K562 (cell line): ENCODE measurements around the gene CBLC. TPM values are rescaled to one million over a fixed set of nuclear protein-coding genes. Genes with fewer than 3 reads are reported as not detected.

ENCODE experiments used
- ATF2 ChIP-seq: sonication (generic); formaldehyde crosslinking; IDR thresholded peaks from 2 replicates; pipeline ENCODE4 v1.8.1; 2022; ENCODE audit warnings: missing genetic modification reagents
- COPS2 ChIP-seq: fragments of 450-650 bp; conservative IDR thresholded peaks from 2 replicates; pipeline ENCODE4 v1.6.1; 2016; ENCODE audit warnings: mild to moderate bottlenecking, moderate library complexity
- DNMT1 ChIP-seq: fragments of 450-650 bp; IDR thresholded peaks from 2 replicates; pipeline ENCODE4 v1.6.1; 2016; ENCODE audit warnings: antibody characterized with exemption, mild to moderate bottlenecking
- FOXM1 ChIP-seq, 2 experiments: fragments of 450-650 bp in 1 of 2; sonication (generic) in 1 of 2; formaldehyde crosslinking in 1 of 2; IDR thresholded peaks; 2 replicates each; pipeline versions ENCODE4 v1.6.1 to v1.9.0; 2017 to 2022; ENCODE audit warnings: low read depth in 2 of 2, mild to moderate bottlenecking in 2 of 2, missing genetic modification reagents in 1 of 2, moderate library complexity in 1 of 2
- HNRNPUL1 ChIP-seq: fragments of 200-400 bp; formaldehyde crosslinking; IDR thresholded peaks from 2 replicates; pipeline ENCODE4 v1.6.1; 2017; ENCODE audit warnings: low read length
- NONO ChIP-seq, 2 experiments: fragments of 200-400 bp in 1 of 2; fragments of 450-650 bp in 1 of 2; formaldehyde crosslinking in 1 of 2; IDR thresholded peaks; 2 replicates each; pipeline ENCODE4 v1.6.1; 2017; ENCODE audit warnings: low read depth in 2 of 2, mild to moderate bottlenecking in 2 of 2, moderate library complexity in 2 of 2, low read length in 1 of 2
- NR2C2 ChIP-seq, 2 experiments: fragments of 200-800 bp in 1 of 2; sonication (Bioruptor generic) in 1 of 2; sonication (generic) in 1 of 2; formaldehyde crosslinking in 1 of 2; IDR thresholded peaks; 2 replicates each; pipeline versions ENCODE4 v1.6.1 to v1.8.0; 2016 to 2022; ENCODE audit warnings: mild to moderate bottlenecking in 1 of 2, missing compliant biosample characterization in 1 of 2, missing genetic modification characterization in 1 of 2, missing genetic modification reagents in 1 of 2
- PCBP1 ChIP-seq: fragments of 200-400 bp; formaldehyde crosslinking; IDR thresholded peaks from 2 replicates; pipeline ENCODE4 v1.6.1; 2018; ENCODE audit warnings: mild to moderate bottlenecking, low read depth, low read length; ENCODE audit not compliant: poor library complexity, severe bottlenecking
- POLR2A ChIP-seq: fragments of 450-650 bp; conservative IDR thresholded peaks from 2 replicates; pipeline ENCODE4 v1.6.1; 2016
- RUNX1 ChIP-seq: sonication (generic); IDR thresholded peaks from 2 replicates; pipeline ENCODE4 v1.6.1; 2016; ENCODE audit warnings: antibody characterized with exemption, low read depth
- TRIM28 ChIP-seq: fragments of 450-650 bp; IDR thresholded peaks from 2 replicates; pipeline ENCODE4 v1.6.1; 2017
- TSC22D4 ChIP-seq: fragments of 450-650 bp; IDR thresholded peaks from 2 replicates; pipeline ENCODE4 v1.6.1; 2016; ENCODE audit warnings: missing genetic modification characterization, missing biosample characterization, control low read depth
- ZBTB40 ChIP-seq, 2 experiments: fragments of 450-650 bp in 1 of 2; sonication (generic) in 1 of 2; formaldehyde crosslinking in 1 of 2; IDR thresholded peaks; 2 replicates each; pipeline versions ENCODE4 v1.7.1 to v1.9.0; 2016 to 2022; ENCODE audit warnings: inconsistent platforms in 1 of 2, mild to moderate bottlenecking in 1 of 2, missing genetic modification reagents in 1 of 2
- ZNF668 ChIP-seq: fragments of 250-450 bp; sonication (Bioruptor Pico); IDR thresholded peaks from 2 replicates; pipeline ENCODE4 v1.8.0; 2022; ENCODE audit warnings: mild to moderate bottlenecking, inconsistent platforms
- ZNF740 ChIP-seq, 3 experiments: fragments of 200-800 bp in 1 of 3; sonication (Bioruptor generic) in 1 of 3; sonication (generic) in 1 of 3; formaldehyde crosslinking in 1 of 3; IDR thresholded peaks; 2 replicates each; pipeline versions ENCODE4 v1.6.1 to v1.8.0; 2016 to 2022; ENCODE audit warnings: mild to moderate bottlenecking in 2 of 3, missing compliant biosample characterization in 2 of 3, missing genetic modification characterization in 2 of 3, missing genetic modification reagents in 1 of 3
- polyA plus RNA-seq, 8 experiments: library from polyadenylated mRNA; depleted of rRNA in 4 of 8; stranded (reverse) in 5 of 8; unstranded in 3 of 8; fragments of >200 nt; fragmentation: Nextera tagmentation in 2 of 8; fragmentation: Illumina TruSeq in 1 of 8; extraction: Ambion mirVana in 2 of 8; extraction: Trizol in 1 of 8; gene quantifications; 2 replicates each; pipeline versions ENCODE4 v1.2.1 to v1.2.3, GENCODE V29; 2011 to 2014; ENCODE audit warnings: inconsistent platforms in 1 of 8, missing spikeins in 1 of 8
- total RNA-seq, 7 experiments: library from RNA; depleted of rRNA in 6 of 7; stranded (reverse); fragments of >200 nt in 6 of 7; fragmentation: Illumina TruSeq in 2 of 7; extraction: Trizol in 2 of 7; gene quantifications; 2 replicates each; pipeline versions ENCODE4 v1.2.1 to v1.2.3, GENCODE V29; 2011 to 2021; ENCODE audit warnings: low replicate concordance in 1 of 7

The CBLC gene
- total and polyA plus RNA-seq, 9 of the 15 experiments (the other 6 are each of a cell fraction or from before 2014, with no cell fraction given): 0.09 TPM; not detected in 8

- TF ChIP-seq ZBTB40 (IDR thresholded peaks at IDR 0.05): no peak
- TF ChIP-seq ZBTB40 (CRISPR knock-in tag; IDR thresholded peaks at IDR 0.05): no peak
- TF ChIP-seq COPS2: no peak
- TF ChIP-seq ZNF668: no peak
- no peak for TF ChIP-seq NONO (IDR thresholded peaks at IDR 0.05; ENCODE audit: low read depth in 2 of 2, low read length in 1 of 2)
- TF ChIP-seq NR2C2 (CRISPR knock-in tag; IDR thresholded peaks at IDR 0.05): no peak
- TF ChIP-seq NR2C2 (tag; IDR thresholded peaks at IDR 0.05): no peak
- no peak for TF ChIP-seq HNRNPUL1
- TF ChIP-seq TRIM28: no peak
- TF ChIP-seq PCBP1: no peak
- no peak for TF ChIP-seq TSC22D4 (tag)
- no peak for TF ChIP-seq FOXM1 (IDR thresholded peaks at IDR 0.05; ENCODE audit: low read depth)
- no peak for TF ChIP-seq FOXM1 (CRISPR knock-in tag; IDR thresholded peaks at IDR 0.05; ENCODE audit: low read depth)
- no peak for TF ChIP-seq DNMT1
- no peak for TF ChIP-seq ATF2
- no peak for TF ChIP-seq RUNX1
- no peak for TF ChIP-seq ZNF740 (CRISPR knock-in tag; IDR thresholded peaks at IDR 0.05)
- no peak for TF ChIP-seq ZNF740 (tag; IDR thresholded peaks at IDR 0.05)
- TF ChIP-seq POLR2A: no peak
Measured at GRCh38 chr19:44818466-44819031, 40.9 kb downstream of the CBLC start (continued).
